HG03097 (cell line): ENCODE measurements around the gene TNK2.
"Not testable (repeated sequence)": the region's sequence is repeated elsewhere in the genome, so short reads cannot be mapped to it uniquely, and the experiment has no call there.

Experiments used
- ATAC-seq: cut with Tn5 transposase; IDR thresholded peaks from one replicate; pipeline ENCODE4 v1.9.1; 2021; ENCODE audit not compliant: unreplicated experiment, low FRiP score

The TNK2 gene

GRCh38 chr3:195872097-195872496, 36.3 kb downstream of the TNK2 start:
- ATAC-seq: no peak

GRCh38 chr3:195871686-195872085, 36.7 kb downstream of the TNK2 start:
- ATAC-seq: not testable (repeated sequence)

GRCh38 chr3:195870937-195871336, 37.4 kb downstream of the TNK2 start:
- ATAC-seq: no peak

- ATAC-seq: no peak
These were observed 37.9 kb downstream of the TNK2 start for GRCh38 chr3:195870442-195870841.

- no peak for ATAC-seq
These were observed 38.8 kb downstream of the TNK2 start for GRCh38 chr3:195869413-195870001.

GRCh38 chr3:195868866-195869412, 39.4 kb downstream of the TNK2 start:
- no peak for ATAC-seq

GRCh38 chr3:195868336-195868865, 40.0 kb downstream of the TNK2 start:
- no peak for ATAC-seq

- no peak for ATAC-seq
These were observed 40.6 kb downstream of the TNK2 start for GRCh38 chr3:195867631-195868335.

- ATAC-seq: no peak
These were observed 41.5 kb downstream of the TNK2 start for GRCh38 chr3:195866686-195867511.

- ATAC-seq: no peak
These were observed 42.6 kb downstream of the TNK2 start for GRCh38 chr3:195865752-195866151.

- ATAC-seq: no peak
These were observed 45.0 kb downstream of the TNK2 start for GRCh38 chr3:195863121-195864061.

- ATAC-seq: not testable (repeated sequence)
These were observed 46.0 kb downstream of the TNK2 start for GRCh38 chr3:195862318-195862717.

- ATAC-seq: no peak
These were observed 47.9 kb downstream of the TNK2 start for GRCh38 chr3:195860456-195860855.

GRCh38 chr3:195859846-195860411, 48.4 kb downstream of the TNK2 start:
- no peak for ATAC-seq

GRCh38 chr3:195859061-195859845, 49.1 kb downstream of the TNK2 start:
- no peak for ATAC-seq

GRCh38 chr3:195856410-195857084, 51.8 kb downstream of the TNK2 start:
- no peak for ATAC-seq

- no peak for ATAC-seq
These were observed 52.6 kb downstream of the TNK2 start for GRCh38 chr3:195855471-195856409.
